Astrocyte (in vitro differentiated cells and primary cell): Measurements from ENCODE around the gene FGF1. TPM values are rescaled to one million over a fixed set of nuclear protein-coding genes. Genes with fewer than 3 reads are reported as not detected.

Experiments used
- DNase-seq: peaks from one replicate; pipeline ENCODE4 v3.0.0-alpha.2; 2010; ENCODE audit warnings: low read depth
- FAIRE-seq: peaks from 2 replicates; lab custom pipeline; 2011; peaks lifted over from hg19 to GRCh38; lab: Jason Lieb, UNC
- H2AFZ ChIP-seq: 2 replicates; pipeline ENCODE4 v1.6.0; 2012; ENCODE audit warnings: low read depth, low read length, inconsistent platforms
- H3K27ac ChIP-seq: 2 replicates; pipeline ENCODE4 v1.5.1; 2011; ENCODE audit warnings: low read depth, low read length, inconsistent platforms
- H3K27me3 ChIP-seq: 2 replicates; pipeline ENCODE4 v1.6.0; 2011; ENCODE audit warnings: low read length, inconsistent platforms; ENCODE audit not compliant: insufficient read depth
- H3K36me3 ChIP-seq: 2 replicates; pipeline ENCODE4 v1.5.1; 2011; ENCODE audit warnings: low read length, inconsistent platforms; ENCODE audit not compliant: insufficient read depth
- H3K4me1 ChIP-seq: 2 replicates; pipeline ENCODE4 v1.5.1; 2011; ENCODE audit warnings: low read length, inconsistent platforms; ENCODE audit not compliant: insufficient read depth
- H3K4me2 ChIP-seq: 2 replicates; pipeline ENCODE4 v1.6.0; 2012; ENCODE audit warnings: low read length, inconsistent platforms
- H3K4me3 ChIP-seq: 2 replicates; pipeline ENCODE4 v1.5.1; 2011; ENCODE audit warnings: low read depth, mild to moderate bottlenecking, low read length, inconsistent platforms; ENCODE audit not compliant: insufficient read depth
- H3K79me2 ChIP-seq: 2 replicates; pipeline ENCODE4 v1.6.0; 2012; ENCODE audit warnings: mild to moderate bottlenecking, low read length, inconsistent platforms; ENCODE audit not compliant: insufficient read depth
- H3K9ac ChIP-seq: 2 replicates; pipeline ENCODE4 v1.6.0; 2012; ENCODE audit warnings: mild to moderate bottlenecking, low read length, inconsistent platforms
- H3K9me3 ChIP-seq: 2 replicates; pipeline ENCODE4 v1.5.1; 2012; ENCODE audit warnings: low read depth, mild to moderate bottlenecking, low read length, inconsistent platforms; ENCODE audit not compliant: insufficient read depth
- H4K20me1 ChIP-seq: 2 replicates; pipeline ENCODE4 v1.6.0; 2012; ENCODE audit warnings: low read length, inconsistent platforms; ENCODE audit not compliant: insufficient read depth
- H3K27ac Mint-ChIP-seq: one replicate; pipeline ENCODE4 v1.8.0; 2021; ENCODE audit warnings: mild to moderate bottlenecking, mixed read lengths; ENCODE audit not compliant: unreplicated experiment
- H3K27me3 Mint-ChIP-seq: one replicate; pipeline ENCODE4 v1.8.0; 2021; ENCODE audit warnings: low read depth, mixed read lengths; ENCODE audit not compliant: unreplicated experiment
- H3K36me3 Mint-ChIP-seq: one replicate; pipeline ENCODE4 v1.8.0; 2021; ENCODE audit warnings: low read depth, mixed read lengths; ENCODE audit not compliant: unreplicated experiment
- H3K4me1 Mint-ChIP-seq: one replicate; pipeline ENCODE4 v1.8.0; 2021; ENCODE audit warnings: low read depth, mixed read lengths; ENCODE audit not compliant: unreplicated experiment
- H3K4me3 Mint-ChIP-seq: one replicate; pipeline ENCODE4 v1.8.0; 2021; ENCODE audit warnings: mild to moderate bottlenecking, moderate library complexity, mixed read lengths; ENCODE audit not compliant: unreplicated experiment
- H3K9me3 Mint-ChIP-seq: one replicate; pipeline ENCODE4 v1.8.0; 2021; ENCODE audit warnings: mild to moderate bottlenecking, mixed read lengths; ENCODE audit not compliant: unreplicated experiment
- EZH2 ChIP-seq: IDR thresholded peaks from 2 replicates; pipeline ENCODE4 v1.6.1; 2012; ENCODE audit warnings: mild to moderate bottlenecking, low read length, inconsistent platforms; ENCODE audit not compliant: insufficient read depth
- total RNA-seq: library from RNA; stranded (reverse); gene quantifications from 2 replicates; pipeline ENCODE4 v1.2.1, GENCODE V29; 2021
- TF ChIP-seq, protein P1 (sequence below): IDR thresholded peaks from 2 replicates; pipeline ENCODE4 v1.5.1; 2011; ENCODE audit warnings: low read depth, mild to moderate bottlenecking, inconsistent platforms, low read length, moderate library complexity; ENCODE audit not compliant: insufficient read depth

Gene FGF1
- total RNA-seq, 1 donor from 2014 or later = 70.9 TPM

GRCh38 chr5:142680605-142681259, 5.2 kb downstream of the FGF1 start:
- Mint-ChIP-seq H3K4me1 (peaks cover 23% of the 10 kb centered on the region), H3K9me3 (no peaks in the 10 kb centered on the region), H3K27me3 (no peaks in the 10 kb centered on the region), H3K4me3 (no peak overlapping the region), H3K36me3 (no peaks in the 10 kb centered on the region), H3K27ac (no peak overlapping the region)
- FAIRE-seq (no peak), DNase-seq (peak; percentile 66)
- Histone ChIP-seq H3K36me3 (no peaks in the 10 kb centered on the region), H3K9me3 (no peaks in the 10 kb centered on the region), H3K4me3 (no peak overlapping the region), H3K4me2 (peak overlapping the region; percentile 32), H3K9ac (no peak overlapping the region), H2AFZ (no peak overlapping the region), H3K27me3 (no peaks in the 10 kb centered on the region), H3K4me1 (peaks cover 27% of the 10 kb centered on the region), H4K20me1 (no peaks in the 10 kb centered on the region), H3K27ac (no peak overlapping the region), H3K79me2 (no peaks in the 10 kb centered on the region)
- TF ChIP-seq, protein P1, sequence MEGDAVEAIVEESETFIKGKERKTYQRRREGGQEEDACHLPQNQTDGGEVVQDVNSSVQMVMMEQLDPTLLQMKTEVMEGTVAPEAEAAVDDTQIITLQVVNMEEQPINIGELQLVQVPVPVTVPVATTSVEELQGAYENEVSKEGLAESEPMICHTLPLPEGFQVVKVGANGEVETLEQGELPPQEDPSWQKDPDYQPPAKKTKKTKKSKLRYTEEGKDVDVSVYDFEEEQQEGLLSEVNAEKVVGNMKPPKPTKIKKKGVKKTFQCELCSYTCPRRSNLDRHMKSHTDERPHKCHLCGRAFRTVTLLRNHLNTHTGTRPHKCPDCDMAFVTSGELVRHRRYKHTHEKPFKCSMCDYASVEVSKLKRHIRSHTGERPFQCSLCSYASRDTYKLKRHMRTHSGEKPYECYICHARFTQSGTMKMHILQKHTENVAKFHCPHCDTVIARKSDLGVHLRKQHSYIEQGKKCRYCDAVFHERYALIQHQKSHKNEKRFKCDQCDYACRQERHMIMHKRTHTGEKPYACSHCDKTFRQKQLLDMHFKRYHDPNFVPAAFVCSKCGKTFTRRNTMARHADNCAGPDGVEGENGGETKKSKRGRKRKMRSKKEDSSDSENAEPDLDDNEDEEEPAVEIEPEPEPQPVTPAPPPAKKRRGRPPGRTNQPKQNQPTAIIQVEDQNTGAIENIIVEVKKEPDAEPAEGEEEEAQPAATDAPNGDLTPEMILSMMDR = no peak
- TF ChIP-seq EZH2 = no peak

DNA sequence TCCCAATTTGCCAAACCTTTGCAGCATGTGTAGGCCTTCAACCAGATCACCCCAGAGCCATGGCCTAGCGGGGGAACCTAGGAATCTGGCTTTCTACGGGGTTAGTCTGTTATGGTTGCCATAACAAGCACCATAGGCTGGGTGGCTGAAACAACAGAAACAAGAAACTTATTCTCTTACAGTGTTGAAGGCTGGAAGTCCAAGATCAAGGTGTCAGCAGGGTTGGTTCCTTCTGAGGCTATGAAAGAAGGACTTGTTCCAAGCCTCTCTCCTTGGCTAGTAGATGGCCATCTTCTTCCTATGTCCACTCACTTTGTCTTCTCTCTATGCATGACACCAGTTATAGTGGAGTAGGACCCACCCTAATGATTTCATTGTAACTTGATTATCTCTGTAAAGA, 6.1 kb downstream of the FGF1 start:
- H3K79me2 ChIP-seq = no peaks in the 10 kb centered on the region
- no peaks in the 10 kb centered on the region for H4K20me1 ChIP-seq
- Mint-ChIP-seq H3K27ac (no peak overlapping the region), H3K4me1 (peaks cover 14% of the 10 kb centered on the region), H3K36me3 (no peaks in the 10 kb centered on the region), H3K9me3 (no peaks in the 10 kb centered on the region), H3K27me3 (no peaks in the 10 kb centered on the region), H3K4me3 (no peak overlapping the region)
- H3K9ac ChIP-seq = no peak overlapping the region
- no peaks in the 10 kb centered on the region for H3K9me3 ChIP-seq
- no peak overlapping the region for H3K4me2 ChIP-seq
- peaks cover 21% of the 10 kb centered on the region for H3K4me1 ChIP-seq
- no peaks in the 10 kb centered on the region for H3K36me3 ChIP-seq
- no peak overlapping the region for H2AFZ ChIP-seq
- DNase-seq = no peak
- H3K4me3 ChIP-seq = no peak overlapping the region
- H3K27ac ChIP-seq = no peak overlapping the region
- no peak for FAIRE-seq
- TF ChIP-seq, protein P1 = no peak
- TF ChIP-seq EZH2 = no peak
- no peaks in the 10 kb centered on the region for H3K27me3 ChIP-seq

DNA sequence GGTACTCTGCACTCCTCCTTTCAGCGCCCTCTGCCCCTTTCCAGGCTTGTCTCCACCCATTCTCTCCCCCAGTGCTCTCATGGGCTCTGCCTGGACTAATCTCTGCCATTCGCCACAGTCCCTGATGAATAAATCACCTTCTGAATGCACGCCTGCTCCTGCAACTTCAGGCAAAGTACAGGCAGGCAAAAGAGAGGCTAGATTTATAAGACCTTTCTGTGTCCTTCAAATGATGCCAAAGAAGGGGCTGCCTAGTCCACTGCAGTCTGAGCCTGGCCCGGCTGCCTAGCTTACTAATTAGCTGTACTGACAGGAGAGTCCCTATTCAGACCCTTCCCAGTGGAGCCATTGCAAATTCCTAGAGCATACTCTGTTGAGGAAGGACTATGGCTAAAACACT, 7.4 kb downstream of the FGF1 start:
- Histone ChIP-seq H3K27me3 (no peaks in the 10 kb centered on the region), H2AFZ (no peak overlapping the region), H3K9ac (no peak overlapping the region), H3K79me2 (no peaks in the 10 kb centered on the region), H3K27ac (no peak overlapping the region), H3K36me3 (no peaks in the 10 kb centered on the region), H3K4me3 (no peak overlapping the region), H4K20me1 (no peaks in the 10 kb centered on the region), H3K9me3 (no peaks in the 10 kb centered on the region), H3K4me2 (no peak overlapping the region), H3K4me1 (peaks cover 23% of the 10 kb centered on the region)
- Mint-ChIP-seq H3K27me3 (no peaks in the 10 kb centered on the region), H3K4me3 (no peak overlapping the region), H3K27ac (no peak overlapping the region), H3K36me3 (no peaks in the 10 kb centered on the region), H3K4me1 (peaks cover 16% of the 10 kb centered on the region), H3K9me3 (no peaks in the 10 kb centered on the region)
- FAIRE-seq (no peak), DNase-seq (no peak)
- TF ChIP-seq, protein P1 = no peak
- no peak for TF ChIP-seq EZH2
